COLO829 (cell line): ENCODE results near the gene MRPL21.
A peak's percentile ranks its signal among the peaks of the same experiment; 100 is the strongest.
"Not testable (repeated sequence)": the region's sequence is repeated elsewhere in the genome, so short reads cannot be mapped to it uniquely, and the experiment has no call there.

Experiments
- DNase-seq: peaks from one replicate; pipeline ENCODE4 v3.0.0; 2012; ENCODE audit warnings: low spot score

MRPL21 gene

DNA sequence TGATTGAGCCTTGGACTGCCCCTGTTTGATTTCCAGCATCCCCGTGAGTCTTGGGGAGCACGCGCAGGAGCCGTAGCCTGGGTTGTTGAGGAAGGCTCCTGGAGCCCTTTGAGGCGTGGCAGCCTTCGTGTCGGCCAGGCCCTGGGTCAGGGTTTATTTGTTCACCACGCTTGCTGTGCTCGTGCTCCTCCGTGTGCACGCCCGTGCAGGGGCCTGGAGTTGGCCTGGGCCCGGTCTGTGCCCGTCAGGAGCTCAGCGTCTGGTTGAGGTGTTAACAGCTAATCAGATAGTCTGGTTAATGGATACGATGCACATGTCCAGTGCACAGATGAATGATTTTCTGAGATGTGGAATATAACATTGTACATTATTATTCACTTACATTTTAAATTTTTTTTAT is 8.1 kb upstream of the MRPL21 start:
- no peak for DNase-seq

DNA sequence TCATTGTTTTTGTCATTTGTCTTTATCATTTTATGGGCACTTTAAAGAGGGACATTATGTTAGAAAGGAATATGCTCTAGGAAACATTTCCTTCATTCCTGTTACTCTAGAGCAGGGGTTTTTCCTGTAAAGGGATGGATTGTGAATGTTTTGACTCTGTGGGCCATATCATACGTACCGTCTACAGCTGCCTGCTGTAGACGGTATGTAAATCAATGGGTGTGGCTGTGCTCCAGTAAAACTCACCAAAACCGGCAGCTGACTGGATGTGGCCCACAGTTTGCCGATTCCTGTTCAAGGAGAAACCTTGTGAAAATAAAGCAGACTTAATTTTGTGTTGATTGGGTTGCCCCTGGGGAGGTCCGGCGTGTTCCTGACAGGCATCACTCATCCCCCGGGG is 7.3 kb upstream of the MRPL21 start:
- no peak for DNase-seq

DNA sequence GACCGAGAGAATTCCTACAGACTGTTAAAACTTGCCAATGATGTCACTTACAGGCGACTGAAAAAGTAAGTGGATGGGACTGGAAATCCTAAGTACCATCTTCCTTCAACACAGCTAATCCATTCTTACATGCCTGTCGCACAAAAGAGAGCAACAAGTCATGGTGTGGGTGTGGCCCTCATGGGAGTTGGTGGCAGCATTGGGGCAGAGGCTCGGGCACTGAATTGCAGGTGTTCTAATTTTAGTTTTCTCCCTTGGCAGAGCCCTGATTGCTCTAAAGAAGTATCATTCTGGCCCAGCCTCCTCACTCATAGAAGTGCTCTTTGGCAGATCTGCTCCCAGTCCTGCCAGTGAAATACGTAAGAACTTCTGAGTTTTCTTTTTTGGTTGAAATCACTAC is 4.6 kb upstream of the MRPL21 start:
- DNase-seq, result no peak

DNA sequence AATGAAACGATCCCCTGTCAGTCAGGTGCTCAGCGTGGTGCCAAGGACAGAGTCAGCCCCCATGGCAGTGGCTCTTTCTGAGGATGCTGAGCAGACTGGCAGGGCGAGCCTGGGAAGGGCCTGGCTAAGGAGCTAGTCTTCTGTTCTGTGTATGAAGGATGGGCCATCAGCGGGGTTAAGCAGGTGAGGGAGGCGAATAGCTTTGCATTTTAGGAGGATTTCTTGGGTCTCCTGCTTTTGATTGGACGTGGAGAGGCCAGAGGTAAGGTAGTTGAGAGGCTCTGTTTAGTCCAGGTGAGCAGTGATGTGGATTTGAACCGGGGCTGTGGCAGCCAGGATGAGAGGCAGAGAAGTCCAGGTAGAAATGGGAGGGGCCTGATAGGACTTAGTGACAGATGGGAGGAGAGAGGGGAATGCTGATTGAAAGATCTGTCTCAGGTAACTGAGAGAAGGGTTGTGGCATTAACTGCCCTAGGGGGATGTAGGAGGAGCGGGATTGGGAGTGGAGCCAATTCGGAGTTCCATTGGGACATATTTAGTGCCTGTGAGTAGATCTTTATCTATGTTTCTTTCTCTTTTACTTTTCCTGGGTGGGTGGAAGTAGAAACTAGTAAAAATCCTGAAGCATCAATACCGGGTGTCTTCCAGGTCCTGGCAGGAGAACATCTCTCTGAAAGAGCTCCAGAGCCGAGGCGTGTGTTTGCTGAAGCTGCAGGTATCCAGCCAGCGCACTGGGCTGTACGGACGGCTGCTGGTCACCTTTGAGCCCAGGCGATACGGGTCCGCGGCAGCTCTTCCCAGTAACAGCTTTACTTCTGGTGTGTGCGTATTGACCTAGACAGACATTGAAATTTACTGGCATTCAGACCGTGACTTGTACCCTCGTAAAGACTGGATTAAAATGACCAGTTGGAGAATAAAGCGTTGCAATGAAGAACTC is 2.1 kb upstream of the MRPL21 start:
- DNase-seq, result no peak

DNA sequence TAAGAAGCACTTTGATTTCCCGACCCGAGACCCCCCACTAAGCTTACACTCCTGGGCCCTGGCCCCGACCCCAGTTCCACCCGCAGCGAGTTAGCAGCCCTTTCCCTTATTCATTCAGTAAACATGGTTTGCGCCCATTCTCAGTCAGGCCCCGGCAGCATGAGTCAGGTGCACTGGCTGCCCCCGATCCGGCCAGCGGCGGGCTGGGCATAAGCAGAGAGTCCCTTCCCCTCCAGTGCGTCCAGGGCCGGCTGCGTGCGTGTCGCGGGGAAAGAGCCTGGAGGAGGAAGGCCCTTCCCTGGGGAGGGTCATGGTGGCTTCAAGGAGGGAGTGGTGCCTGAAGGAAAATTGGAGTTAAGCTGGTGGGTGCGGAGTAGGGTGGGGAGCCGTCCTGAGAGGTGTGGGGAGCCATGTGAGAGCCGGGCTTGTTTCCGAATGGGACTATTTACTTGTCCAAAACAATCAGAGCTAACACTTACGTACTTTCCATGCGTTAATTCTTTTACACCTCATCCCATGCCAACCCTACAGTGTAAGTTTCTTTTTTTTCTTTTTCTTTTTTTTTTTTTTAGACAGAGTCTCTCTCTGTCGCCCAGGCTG is 716 bp upstream of the MRPL21 start:
- DNase-seq, result peak; percentile 6

DNA sequence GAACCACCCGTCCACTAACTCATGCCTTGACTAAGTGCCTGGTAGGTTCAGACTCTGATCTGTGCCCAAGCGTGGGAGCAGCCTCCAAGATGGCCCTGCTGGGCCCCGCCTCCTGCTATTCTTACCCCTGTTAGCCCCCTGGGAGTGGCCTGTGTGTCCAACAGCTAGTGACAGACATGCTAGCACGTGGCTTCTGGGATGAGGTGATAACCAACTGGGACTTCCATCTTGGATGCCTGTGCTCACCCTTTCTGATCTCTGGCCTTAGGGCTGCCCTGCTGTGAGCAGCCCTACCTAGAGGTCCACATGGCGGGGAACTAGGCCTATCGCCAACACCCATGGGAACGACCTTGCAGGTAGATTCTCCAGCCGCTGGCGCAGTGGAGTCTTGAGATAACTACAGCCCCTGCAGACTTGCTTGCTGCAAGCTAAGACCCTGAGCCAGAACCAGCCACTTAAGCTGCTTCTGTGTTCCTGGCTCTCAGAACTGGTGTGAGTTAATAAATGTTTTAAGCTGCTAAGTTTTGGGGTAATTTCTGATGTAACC is 2.7 kb downstream of the MRPL21 start:
- DNase-seq, result no peak

DNA sequence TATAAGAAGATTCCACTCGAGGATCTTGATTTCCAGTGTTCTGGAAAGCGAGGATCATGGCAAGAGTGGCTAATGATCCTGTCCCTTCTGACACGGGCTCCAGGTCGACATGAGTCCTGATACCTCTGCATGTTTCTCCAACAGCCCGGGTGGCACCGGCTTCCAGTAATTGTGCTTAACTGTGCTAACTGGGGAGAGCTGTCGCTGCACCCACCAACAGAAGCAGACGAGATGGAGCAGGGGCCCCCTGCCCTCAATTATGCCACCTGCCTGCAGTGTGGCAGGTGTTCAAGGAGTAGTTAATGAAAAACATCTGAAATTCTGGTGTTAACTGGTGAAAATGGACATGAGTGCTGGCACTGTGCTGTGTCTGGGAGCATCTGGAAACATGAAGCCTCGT is 6.2 kb downstream of the MRPL21 start:
- no peak for DNase-seq

DNA sequence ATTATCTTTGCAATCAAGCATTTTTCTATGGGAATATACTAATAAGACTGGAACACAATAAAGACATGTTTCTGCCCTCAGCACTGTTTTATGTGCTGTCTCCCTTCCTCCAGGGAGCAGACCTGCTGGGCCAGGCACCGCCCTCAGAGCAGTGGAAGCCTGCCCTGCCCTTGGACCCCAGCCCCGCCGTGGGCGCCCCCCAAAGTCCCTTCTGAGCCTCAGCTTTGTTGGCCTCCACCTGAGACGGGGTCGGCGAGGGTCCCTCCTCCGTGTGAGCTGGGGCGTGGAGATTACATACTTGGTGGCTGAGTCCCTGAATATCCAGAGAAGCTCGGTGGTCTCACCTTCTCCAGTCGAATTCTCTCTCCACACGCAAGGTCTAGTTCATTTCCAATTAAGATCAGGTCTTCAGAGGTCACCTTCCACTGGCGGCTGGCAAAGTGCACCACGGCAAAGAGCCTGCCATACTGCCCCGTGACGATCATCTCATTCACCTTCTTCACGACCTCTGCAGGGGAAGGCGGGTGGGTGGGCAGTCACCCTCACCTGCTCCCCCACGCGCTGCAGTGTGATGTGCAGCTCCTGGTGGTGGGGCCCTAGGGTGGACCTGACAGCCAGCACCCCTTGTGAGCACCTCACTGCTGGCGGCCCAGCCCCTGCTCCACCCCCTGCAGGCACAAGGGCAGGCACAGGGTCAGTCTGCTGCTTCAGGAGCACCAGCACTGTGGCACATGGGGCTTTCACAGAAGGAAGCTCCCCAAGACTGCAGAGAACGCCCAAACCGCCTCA is 7.3 kb downstream of the MRPL21 start:
- DNase-seq, result no peak

DNA sequence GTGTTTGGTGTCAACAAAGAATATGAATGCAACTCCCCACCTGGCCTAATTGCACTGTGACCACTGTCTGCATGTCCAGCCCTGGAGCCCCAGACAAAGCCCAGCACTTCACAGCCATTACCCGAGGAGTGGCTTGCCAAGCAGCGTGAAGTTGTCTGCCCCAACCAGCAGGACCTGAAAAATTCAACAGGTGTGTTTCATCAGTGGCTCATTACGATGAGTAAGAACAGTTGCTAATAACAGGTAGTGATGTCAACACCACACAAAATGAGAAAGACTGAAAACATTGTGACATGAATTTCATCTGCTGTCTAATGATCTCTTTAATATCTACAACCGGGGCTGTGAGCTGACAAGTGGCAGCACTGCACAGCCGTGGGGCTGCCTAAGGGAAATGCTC is 10.3 kb downstream of the MRPL21 start:
- no peak for DNase-seq

DNA sequence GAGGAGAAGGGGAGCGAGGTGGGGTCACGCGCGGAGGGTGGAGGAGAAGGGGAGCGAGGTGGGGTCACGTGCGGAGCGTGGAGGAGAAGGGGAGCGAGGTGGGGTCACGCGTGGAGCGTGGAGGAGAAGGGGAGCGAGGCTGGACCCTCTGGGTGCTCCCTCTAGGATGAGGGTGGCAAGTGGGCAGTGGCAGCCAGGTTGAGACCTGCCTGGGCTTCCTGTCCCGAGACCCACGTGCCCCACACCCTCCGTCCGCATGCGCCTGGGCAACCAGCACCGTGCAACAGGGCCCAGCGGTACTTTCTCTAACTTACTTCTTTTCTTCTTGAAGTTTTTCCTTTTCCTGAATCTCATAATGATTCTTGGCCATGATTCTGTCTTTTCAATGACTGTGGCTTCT is 11.1 kb downstream of the MRPL21 start:
- no peak for DNase-seq

DNA sequence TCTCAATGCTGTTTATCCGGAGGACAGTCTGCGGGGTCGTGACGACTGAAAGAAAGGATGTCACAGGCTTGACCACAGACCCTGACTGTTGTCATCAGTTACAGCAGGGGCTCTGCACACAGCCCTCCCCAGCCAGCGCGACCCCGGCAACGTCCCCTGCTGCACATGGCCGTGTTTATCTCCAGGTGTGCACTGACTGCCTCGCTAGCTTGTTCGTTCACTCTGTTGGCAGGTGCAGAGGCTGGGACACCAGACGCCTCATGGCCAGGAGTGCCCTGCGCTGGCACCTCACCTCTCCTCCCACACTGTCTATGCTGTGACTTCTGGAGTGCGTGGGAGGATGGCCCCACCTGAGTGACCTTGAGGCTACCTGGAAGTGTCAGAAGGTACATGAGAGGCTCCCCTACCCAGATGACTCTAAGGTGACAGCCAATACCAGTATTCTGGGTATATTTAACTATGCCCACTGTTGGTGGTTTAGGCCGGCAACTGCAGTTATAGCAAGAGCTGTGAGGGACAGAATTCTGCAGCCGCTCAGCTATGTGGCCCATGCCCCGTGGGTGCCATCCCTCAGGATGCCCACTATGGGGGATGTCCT is 12.2 kb downstream of the MRPL21 start:
- no peak for DNase-seq

DNA sequence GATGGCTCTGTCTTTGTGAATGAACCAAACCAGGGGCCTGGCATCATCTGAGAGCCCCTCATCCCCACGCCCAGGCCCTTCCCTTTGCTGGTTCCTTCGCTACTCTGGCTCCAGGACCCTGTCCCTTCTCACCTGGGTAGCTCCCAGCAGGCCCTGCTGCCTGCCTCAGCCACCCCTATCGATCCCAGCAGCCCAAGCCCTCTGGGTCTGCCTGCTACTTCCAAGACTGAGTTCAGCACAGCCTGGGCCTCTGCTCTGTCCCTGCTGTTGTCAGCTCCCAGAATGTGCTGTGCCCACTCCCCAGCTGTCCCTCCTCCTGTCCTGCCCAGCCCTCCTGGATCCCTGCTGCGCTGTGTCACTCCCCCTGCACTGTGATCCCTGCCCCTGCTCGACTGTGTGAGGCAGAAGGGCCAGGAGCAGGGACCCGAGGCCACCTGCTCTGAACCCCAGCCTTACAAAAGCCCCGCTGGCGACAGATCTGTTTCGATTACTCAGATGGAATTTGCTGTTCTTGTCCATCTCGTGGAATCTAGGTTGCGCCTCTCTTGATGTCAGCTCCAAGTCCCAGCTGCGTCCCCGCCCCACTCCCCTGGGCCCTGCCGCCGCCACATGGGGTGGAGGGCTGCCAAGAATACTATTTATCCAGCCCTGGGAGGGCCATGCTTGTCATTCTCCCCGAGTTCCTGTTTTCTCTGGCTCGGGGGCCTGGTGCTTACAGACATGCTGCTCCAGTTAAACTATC is 13.0 kb downstream of the MRPL21 start:
- DNase-seq, result no peak

DNA sequence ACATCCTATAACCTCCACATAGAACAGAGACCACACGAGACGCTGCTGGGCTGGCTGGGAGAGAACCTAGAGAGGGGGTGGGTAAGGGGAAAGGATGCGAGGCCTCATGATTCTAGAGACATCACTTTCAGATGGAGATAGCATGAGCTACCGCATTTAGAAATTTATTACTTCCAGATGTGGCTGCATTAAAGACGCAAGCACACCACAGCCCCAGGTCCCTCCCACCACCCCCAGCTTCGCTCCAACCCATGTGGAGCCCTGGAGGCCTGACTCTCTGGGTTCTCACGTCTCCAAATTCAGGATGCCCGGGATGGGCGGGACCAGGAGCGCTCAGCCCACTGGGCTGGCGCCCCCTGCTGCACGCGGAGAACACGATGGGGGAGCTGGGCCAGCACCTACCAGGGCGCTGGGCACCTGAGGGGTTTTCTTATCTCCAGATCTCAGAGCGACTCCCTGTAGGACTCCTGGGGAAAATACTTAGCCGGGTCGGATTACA is 13.6 kb downstream of the MRPL21 start:
- no peak for DNase-seq

DNA sequence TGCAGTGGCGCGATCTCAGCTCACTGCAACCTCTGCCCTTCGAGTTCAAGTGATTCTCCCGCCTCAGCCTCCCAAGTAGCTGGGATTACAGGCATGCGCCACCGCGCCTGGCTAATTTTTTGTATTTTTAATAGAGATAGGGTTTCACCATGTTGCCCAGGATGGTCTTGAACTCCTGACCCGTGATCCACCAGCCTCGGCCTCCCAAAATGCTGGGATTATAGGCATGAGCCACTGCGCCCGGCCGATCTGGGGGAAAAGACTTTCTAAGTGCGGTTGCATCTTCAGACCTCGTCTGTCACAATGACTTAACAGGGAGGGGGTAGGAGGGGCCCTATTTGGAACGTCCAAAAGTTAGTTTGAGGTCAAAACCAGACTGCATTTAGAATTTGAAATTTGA is 18.8 kb downstream of the MRPL21 start:
- not testable (repeated sequence) for DNase-seq

DNA sequence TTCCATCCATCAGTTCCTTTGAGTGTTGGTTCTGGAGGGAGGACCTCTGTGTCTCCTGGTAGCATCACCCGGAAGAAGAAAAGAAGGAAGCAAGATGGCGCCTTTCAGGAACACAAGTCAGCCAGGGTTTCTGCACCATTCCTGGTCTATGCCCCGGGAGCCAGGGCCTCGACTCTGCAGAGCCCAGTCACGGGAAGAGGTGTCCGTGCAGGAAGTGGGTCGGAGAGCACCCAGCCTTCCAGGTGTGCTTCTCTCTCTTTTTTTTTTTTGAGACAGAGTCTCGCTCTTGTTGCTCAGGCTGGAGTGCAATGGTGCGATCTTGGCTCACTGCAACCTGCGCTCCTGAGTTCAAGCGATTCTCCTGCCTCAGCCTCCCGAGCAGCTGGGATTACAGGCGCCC is 21.2 kb downstream of the MRPL21 start:
- DNase-seq, result no peak

DNA sequence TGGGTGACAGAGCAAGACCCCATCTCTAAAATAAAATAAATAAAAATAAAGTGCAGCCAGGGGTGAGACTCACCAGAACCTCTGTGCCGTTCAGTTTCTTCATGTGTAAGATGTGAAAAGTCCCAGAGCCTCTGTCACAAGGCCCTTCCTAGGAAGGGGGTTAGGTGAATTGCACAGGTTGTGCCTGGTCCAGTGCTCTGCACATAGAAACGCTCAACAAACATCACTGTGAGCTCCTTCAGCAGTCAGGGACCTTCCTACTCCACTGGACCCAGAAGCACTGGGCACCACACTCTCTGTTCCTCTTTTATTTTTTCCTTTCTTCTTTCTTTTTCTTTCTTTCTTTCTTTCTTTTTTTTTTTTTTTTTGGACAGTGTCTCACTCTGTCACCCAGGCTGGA is 22.3 kb downstream of the MRPL21 start:
- DNase-seq, result no peak

DNA sequence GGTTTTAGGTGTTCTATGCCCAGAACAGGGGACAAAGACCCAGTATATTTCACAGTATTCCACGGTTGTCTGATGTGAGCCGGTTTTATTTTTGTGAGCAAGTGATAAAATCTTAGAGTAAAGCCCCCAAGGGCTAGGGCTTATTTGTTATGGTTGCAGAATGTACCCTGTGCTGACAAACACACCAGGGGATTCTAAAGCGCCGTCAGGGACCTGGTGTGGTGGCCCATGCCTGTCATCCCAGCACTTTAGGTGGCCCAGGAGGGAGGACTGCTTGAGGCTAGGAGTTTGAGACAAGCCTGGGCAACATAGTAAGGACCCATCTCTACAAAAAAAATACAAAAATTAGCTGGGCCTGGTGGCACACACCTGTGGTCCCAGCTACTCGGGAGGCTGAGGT is 22.8 kb downstream of the MRPL21 start:
- DNase-seq, result no peak

DNA sequence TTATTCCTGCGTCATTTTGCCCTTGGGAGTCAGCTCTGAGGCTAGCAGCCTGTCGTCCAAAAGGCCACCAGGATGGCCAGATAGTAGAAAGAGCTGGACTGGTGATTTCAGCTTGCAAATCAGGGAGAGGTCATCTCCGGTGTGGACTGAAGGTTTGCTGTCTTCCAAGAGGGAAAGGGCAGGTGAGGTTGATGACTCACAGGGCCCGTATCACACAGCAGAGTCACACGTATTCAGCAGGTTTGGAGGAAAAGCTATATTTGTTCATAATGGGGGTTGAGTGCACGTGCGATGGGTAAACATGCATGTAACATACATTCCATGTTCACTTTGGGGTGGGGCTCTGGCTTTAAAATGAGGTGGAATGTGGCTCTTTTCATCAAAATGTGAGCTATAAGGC is 25.6 kb downstream of the MRPL21 start:
- DNase-seq, result no peak

DNA sequence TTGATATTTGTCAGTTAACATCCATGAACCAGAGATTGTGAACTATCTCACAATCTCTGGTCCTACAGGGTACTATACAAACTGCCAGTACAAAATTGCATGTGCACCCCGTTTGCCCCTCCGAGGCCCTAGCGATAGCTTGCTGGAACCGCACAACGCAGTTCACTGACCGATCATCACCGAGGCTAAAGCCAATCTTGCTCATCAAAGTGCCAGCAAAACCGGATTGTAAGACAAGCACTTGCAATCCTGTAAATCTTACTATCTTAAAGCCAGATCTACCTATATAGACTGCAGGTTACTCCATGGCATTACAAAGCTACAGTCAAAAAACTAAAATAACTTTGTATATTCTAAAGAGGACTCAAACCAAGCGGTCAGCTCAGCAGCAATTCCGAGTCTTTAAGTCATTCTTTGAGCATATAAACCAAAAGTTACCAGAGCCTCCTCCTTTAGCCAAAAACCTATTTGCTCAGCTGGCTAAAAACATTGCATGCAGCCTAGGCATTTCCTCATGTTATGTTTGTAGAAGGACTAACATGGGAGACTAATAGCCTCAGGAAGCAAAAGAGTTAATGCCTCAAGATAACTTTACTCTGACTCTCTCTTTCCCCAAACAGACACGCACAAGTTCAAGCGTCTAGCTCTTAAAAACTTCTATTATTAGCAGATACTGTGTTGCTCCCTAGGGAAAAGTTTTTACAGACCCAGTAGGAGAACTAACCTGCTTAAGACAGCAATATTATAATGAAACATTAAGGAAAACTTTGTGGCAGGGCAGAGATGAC is 31.2 kb downstream of the MRPL21 start:
- no peak for DNase-seq

DNA sequence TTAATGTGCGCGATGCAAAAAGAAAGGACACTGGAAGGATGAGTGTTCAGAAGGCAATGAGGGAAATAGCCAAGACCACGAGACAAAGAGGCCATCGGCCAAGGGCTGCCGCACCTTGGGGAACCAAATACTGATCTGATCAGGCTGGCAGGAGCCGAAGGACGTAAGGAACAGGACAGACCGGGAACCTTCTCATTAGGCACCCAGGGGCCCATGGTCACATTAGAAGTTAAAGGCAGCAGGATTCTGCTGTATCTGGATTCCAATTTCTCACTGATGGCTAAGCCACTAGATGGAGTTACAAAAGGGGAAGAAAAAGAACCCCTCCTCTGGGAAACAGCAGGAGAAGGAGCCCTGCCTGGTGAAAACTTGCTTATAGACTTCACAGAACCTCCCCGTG is 33.2 kb downstream of the MRPL21 start:
- DNase-seq, result no peak
